WTC11 (cell line): ENCODE measurements around the gene REEP1. TPM values are rescaled to one million over a fixed set of nuclear protein-coding genes. Genes with fewer than 3 reads are reported as not detected.

Experiments used
- ATAC-seq: fragments of 200-7000 bp; cut with Tn5 transposase; 2 replicates; pipeline ENCODE4 v1.10.0; 2021; ENCODE audit warnings: mild to moderate bottlenecking, moderate library complexity
- CTCF ChIA-PET: fragments of 300-600 bp; sonication (Branson Sonifier 250); formaldehyde crosslinking; loops from one replicate; lab custom pipeline; 2021; ENCODE audit warnings: antibody characterized with exemption; lab: Charles Lee
- POLR2A ChIA-PET: fragments of 350-600 bp; sonication (Branson Sonifier 250); formaldehyde crosslinking; loops from one replicate; lab custom pipeline; 2021; ENCODE audit warnings: antibody characterized with exemption; lab: Charles Lee
- DNase-seq: peaks from one replicate; pipeline ENCODE4 v3.0.0; 2021; ENCODE audit warnings: low spot score
- H3K27ac Mint-ChIP-seq: 2 replicates; pipeline ENCODE4 v1.8.0; 2021; ENCODE audit warnings: mixed read lengths
- H3K27me3 Mint-ChIP-seq: 2 replicates; pipeline ENCODE4 v1.8.0; 2021; ENCODE audit warnings: low read depth, mild to moderate bottlenecking, moderate library complexity, mixed read lengths
- H3K36me3 Mint-ChIP-seq: 2 replicates; pipeline ENCODE4 v1.8.0; 2021; ENCODE audit warnings: mixed read lengths
- H3K4me1 Mint-ChIP-seq: 2 replicates; pipeline ENCODE4 v1.8.0; 2022; ENCODE audit warnings: mixed read lengths
- H3K4me3 Mint-ChIP-seq: 2 replicates; pipeline ENCODE4 v1.8.0; 2021; ENCODE audit warnings: mild to moderate bottlenecking, moderate library complexity, mixed read lengths
- H3K9me3 Mint-ChIP-seq: 2 replicates; pipeline ENCODE4 v1.8.0; 2021; ENCODE audit warnings: mixed read lengths
- ATF1 ChIP-seq: sonication (generic); formaldehyde crosslinking; IDR thresholded peaks from 2 replicates; pipeline ENCODE4 v1.8.1; 2023; ENCODE audit warnings: mild to moderate bottlenecking, moderate library complexity, missing genetic modification reagents
- CREB1 ChIP-seq: sonication (generic); formaldehyde crosslinking; IDR thresholded peaks from 2 replicates; pipeline ENCODE4 v1.8.0; 2023; ENCODE audit warnings: mild to moderate bottlenecking, missing genetic modification reagents
- FOXP1 ChIP-seq: sonication (generic); formaldehyde crosslinking; IDR thresholded peaks from 2 replicates; pipeline ENCODE4 v1.8.0; 2022; ENCODE audit warnings: missing genetic modification reagents, mild to moderate bottlenecking, moderate library complexity, borderline replicate concordance
- JUN ChIP-seq: sonication (generic); formaldehyde crosslinking; IDR thresholded peaks from 2 replicates; pipeline ENCODE4 v1.8.0; 2023; ENCODE audit warnings: mild to moderate bottlenecking, missing genetic modification reagents
- ZBTB21 ChIP-seq: sonication (generic); formaldehyde crosslinking; IDR thresholded peaks from 2 replicates; pipeline ENCODE4 v1.8.1; 2023; ENCODE audit warnings: mild to moderate bottlenecking, missing genetic modification reagents, borderline replicate concordance
- ZNF232 ChIP-seq: sonication (generic); formaldehyde crosslinking; IDR thresholded peaks from 2 replicates; pipeline ENCODE4 v1.8.0; 2022; ENCODE audit warnings: mild to moderate bottlenecking, missing genetic modification reagents
- ZNF317 ChIP-seq: sonication (generic); formaldehyde crosslinking; IDR thresholded peaks from 2 replicates; pipeline ENCODE4 v1.8.1; 2023; ENCODE audit warnings: low read depth, mild to moderate bottlenecking, moderate library complexity, missing genetic modification reagents, borderline replicate concordance
- ZNF423 ChIP-seq: fragments of 250-450 bp; sonication (Bioruptor Pico); IDR thresholded peaks from 2 replicates; pipeline ENCODE4 v2.1.2; 2022; ENCODE audit warnings: mild to moderate bottlenecking, moderate library complexity
- total RNA-seq: library from RNA; stranded (reverse); gene quantifications from 3 replicates; pipeline ENCODE4 v1.2.3, GENCODE V29; 2021
- TF ChIP-seq, protein P1 (sequence below): fragments of 200-600 bp; IDR thresholded peaks from 2 replicates; pipeline ENCODE4 v1.8.0; 2022; ENCODE audit warnings: antibody characterized with exemption
- TF ChIP-seq, protein P2 (sequence below): sonication (generic); formaldehyde crosslinking; conservative IDR thresholded peaks from 2 replicates; pipeline ENCODE4 v1.8.1; 2022; ENCODE audit warnings: mild to moderate bottlenecking, missing genetic modification reagents
- TF ChIP-seq, protein P3 (sequence below): sonication (generic); formaldehyde crosslinking; IDR thresholded peaks from 2 replicates; pipeline ENCODE4 v1.8.0; 2022; ENCODE audit warnings: mild to moderate bottlenecking, missing genetic modification reagents
- TF ChIP-seq, protein P4 (sequence below): fragments of 250-450 bp; sonication (Bioruptor Pico); IDR thresholded peaks from 2 replicates; pipeline ENCODE4 v2.1.2; 2022; ENCODE audit warnings: mild to moderate bottlenecking, moderate library complexity
- TF ChIP-seq, protein P5 (sequence below): sonication (generic); formaldehyde crosslinking; IDR thresholded peaks from 2 replicates; pipeline ENCODE4 v1.8.0; 2022; ENCODE audit warnings: mild to moderate bottlenecking, missing genetic modification reagents

REEP1 gene
- total RNA-seq, 1 experiment from 2014 or later = 1.9 TPM

DNA sequence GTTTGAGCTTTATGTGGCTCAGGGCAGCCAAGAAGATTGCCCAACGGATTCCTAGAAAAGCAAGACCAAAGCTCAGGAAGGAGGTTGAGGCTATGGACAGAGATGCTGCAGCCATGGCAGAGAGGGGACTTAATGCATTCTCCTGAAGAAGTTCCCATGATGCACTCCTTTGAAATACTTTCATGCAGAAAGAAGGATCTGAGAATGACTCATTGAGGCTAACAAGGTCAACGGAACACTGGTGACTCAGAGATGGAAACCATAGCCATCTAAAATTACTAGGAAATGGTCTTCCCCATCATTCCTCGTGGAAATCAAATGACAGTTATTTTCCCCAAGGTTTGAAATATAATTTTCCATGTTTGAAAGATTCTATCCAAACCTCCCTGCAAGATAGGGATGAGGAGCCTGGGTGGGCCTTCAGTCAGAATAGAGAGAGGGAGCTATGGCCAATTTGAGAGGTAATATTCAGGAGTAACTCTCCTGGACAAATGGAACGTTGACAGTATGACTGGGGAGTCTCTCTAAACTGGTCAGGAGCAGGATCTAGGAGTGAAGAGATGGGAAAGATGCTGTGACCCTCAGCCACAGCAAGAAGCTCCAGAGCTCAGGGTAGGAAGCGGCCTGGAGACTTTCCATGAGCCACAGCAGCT lies 63.0 kb downstream of the REEP1 start:
- DNase-seq (no peak), ATAC-seq (no peak)
- TF ChIP-seq, protein P1, sequence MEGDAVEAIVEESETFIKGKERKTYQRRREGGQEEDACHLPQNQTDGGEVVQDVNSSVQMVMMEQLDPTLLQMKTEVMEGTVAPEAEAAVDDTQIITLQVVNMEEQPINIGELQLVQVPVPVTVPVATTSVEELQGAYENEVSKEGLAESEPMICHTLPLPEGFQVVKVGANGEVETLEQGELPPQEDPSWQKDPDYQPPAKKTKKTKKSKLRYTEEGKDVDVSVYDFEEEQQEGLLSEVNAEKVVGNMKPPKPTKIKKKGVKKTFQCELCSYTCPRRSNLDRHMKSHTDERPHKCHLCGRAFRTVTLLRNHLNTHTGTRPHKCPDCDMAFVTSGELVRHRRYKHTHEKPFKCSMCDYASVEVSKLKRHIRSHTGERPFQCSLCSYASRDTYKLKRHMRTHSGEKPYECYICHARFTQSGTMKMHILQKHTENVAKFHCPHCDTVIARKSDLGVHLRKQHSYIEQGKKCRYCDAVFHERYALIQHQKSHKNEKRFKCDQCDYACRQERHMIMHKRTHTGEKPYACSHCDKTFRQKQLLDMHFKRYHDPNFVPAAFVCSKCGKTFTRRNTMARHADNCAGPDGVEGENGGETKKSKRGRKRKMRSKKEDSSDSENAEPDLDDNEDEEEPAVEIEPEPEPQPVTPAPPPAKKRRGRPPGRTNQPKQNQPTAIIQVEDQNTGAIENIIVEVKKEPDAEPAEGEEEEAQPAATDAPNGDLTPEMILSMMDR = no peak
- TF ChIP-seq CREB1 (CRISPR knock-in tag) (no peak), FOXP1 (CRISPR knock-in tag) (no peak), ZNF232 (CRISPR knock-in tag) (no peak), ATF1 (CRISPR knock-in tag) (no peak), ZBTB21 (CRISPR knock-in tag) (no peak)
- TF ChIP-seq, protein P2, sequence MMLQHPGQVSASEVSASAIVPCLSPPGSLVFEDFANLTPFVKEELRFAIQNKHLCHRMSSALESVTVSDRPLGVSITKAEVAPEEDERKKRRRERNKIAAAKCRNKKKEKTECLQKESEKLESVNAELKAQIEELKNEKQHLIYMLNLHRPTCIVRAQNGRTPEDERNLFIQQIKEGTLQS (CRISPR knock-in tag) = no peak
- TF ChIP-seq, protein P3, sequence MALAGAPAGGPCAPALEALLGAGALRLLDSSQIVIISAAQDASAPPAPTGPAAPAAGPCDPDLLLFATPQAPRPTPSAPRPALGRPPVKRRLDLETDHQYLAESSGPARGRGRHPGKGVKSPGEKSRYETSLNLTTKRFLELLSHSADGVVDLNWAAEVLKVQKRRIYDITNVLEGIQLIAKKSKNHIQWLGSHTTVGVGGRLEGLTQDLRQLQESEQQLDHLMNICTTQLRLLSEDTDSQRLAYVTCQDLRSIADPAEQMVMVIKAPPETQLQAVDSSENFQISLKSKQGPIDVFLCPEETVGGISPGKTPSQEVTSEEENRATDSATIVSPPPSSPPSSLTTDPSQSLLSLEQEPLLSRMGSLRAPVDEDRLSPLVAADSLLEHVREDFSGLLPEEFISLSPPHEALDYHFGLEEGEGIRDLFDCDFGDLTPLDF (CRISPR knock-in tag) = no peak
- TF ChIP-seq, protein P4, sequence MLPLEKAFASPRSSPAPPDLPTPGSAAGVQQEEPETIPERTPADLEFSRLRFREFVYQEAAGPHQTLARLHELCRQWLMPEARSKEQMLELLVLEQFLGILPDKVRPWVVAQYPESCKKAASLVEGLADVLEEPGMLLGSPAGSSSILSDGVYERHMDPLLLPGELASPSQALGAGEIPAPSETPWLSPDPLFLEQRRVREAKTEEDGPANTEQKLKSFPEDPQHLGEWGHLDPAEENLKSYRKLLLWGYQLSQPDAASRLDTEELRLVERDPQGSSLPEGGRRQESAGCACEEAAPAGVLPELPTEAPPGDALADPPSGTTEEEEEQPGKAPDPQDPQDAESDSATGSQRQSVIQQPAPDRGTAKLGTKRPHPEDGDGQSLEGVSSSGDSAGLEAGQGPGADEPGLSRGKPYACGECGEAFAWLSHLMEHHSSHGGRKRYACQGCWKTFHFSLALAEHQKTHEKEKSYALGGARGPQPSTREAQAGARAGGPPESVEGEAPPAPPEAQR (CRISPR knock-in tag) = no peak
- TF ChIP-seq, protein P5, sequence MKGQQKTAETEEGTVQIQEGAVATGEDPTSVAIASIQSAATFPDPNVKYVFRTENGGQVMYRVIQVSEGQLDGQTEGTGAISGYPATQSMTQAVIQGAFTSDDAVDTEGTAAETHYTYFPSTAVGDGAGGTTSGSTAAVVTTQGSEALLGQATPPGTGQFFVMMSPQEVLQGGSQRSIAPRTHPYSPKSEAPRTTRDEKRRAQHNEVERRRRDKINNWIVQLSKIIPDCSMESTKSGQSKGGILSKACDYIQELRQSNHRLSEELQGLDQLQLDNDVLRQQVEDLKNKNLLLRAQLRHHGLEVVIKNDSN (CRISPR knock-in tag) = no peak
- Mint-ChIP-seq H3K9me3 (peaks cover 42% of the 10 kb centered on the region), H3K27me3 (peaks cover 7% of the 10 kb centered on the region), H3K36me3 (peaks cover 30% of the 10 kb centered on the region), H3K4me3 (no peak overlapping the region), H3K4me1 (peaks cover 14% of the 10 kb centered on the region), H3K27ac (no peak overlapping the region)
- ChIA-PET POLR2A (no interaction called here), CTCF (interaction anchor here (2.2 kb wide), 1 partner anchor 53 kb away, joined by 7 read pairs; no protein-coding TSS in a partner anchor)

DNA sequence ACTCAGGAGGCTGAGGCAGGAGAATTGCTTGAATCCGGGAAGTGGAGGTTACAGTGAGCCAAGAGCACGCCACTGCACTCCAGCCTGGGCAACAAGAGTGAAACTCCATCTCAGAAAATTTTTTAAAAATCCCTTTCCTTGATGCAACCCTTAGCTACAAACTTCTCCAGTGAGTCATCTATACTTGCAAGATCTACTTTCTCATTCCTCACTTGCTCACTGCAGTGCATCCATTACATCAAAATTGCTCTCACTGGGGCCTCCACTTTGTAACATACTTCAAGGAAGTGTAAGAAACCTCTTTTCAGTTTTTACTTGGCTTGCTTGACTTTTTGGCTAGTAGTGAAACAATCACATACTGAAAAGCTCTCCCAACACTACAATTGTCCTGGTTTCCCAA lies 65.3 kb downstream of the REEP1 start:
- H3K27ac Mint-ChIP-seq = no peak overlapping the region
- no peak for ATAC-seq
- TF ChIP-seq JUN (CRISPR knock-in tag) (no peak), ZNF423 (no peak), CREB1 (CRISPR knock-in tag) (no peak)
- TF ChIP-seq, all 79 proteins: peak for 0
- H3K9me3 Mint-ChIP-seq = peaks cover 62% of the 10 kb centered on the region
- no peak for DNase-seq
- H3K36me3 Mint-ChIP-seq = peaks cover 32% of the 10 kb centered on the region
- H3K4me1 Mint-ChIP-seq = peaks cover 14% of the 10 kb centered on the region
- ChIA-PET CTCF (no interaction called here), POLR2A (no interaction called here)
- H3K27me3 Mint-ChIP-seq = peaks cover 7% of the 10 kb centered on the region
- no peak overlapping the region for H3K4me3 Mint-ChIP-seq

DNA sequence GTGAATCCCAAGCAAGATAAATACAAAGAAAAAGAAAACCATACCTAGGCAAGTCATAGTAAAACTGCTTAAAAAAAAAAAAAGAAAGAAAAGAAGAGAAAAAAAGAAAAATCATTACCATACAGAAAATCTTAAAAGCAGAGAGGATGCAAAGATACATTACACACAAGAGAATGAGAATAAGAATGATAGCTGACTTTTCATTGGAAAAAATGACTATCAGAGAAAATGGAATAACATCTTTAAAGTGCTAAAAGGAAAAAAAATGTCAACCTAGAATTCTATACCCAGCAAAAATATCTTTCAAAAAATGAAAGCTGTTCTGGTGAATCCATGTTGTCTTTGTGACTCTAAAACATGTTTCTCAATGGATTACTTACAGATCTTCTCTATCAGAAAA lies 66.2 kb downstream of the REEP1 start:
- Mint-ChIP-seq H3K36me3 (peaks cover 33% of the 10 kb centered on the region), H3K4me1 (peaks cover 14% of the 10 kb centered on the region), H3K9me3 (peaks cover 63% of the 10 kb centered on the region), H3K27ac (no peak overlapping the region), H3K4me3 (no peak overlapping the region), H3K27me3 (peaks cover 7% of the 10 kb centered on the region)
- TF ChIP-seq ZNF317 (CRISPR knock-in tag) = peak; percentile 71; the same call in 1 of the 2 replicates
- TF ChIP-seq JUN (CRISPR knock-in tag) = no peak
- TF ChIP-seq, protein P2 (CRISPR knock-in tag) = no peak
- DNase-seq (no peak), ATAC-seq (no peak)
- CTCF ChIA-PET = no interaction called here
- POLR2A ChIA-PET = no interaction called here
